ENCODE results near the gene LRMDA. TPM values are rescaled to one million over a fixed set of nuclear protein-coding genes. Genes with fewer than 3 reads are reported as not detected.
A peak's percentile ranks its signal among the peaks of the same experiment; 100 is the strongest.
"Not testable (repeated sequence)": the region's sequence is repeated elsewhere in the genome, so short reads cannot be mapped to it uniquely, and the experiment has no call there.

Gene LRMDA
- total and polyA plus RNA-seq, 3 experiments from 2014 or later, result not detected

GRCh38 chr10:75616874-75617478 lies 185.6 kb downstream of the LRMDA start:
- Mint-ChIP-seq H3K4me3 (no peak overlapping the region), H3K4me1 (no peaks in the 10 kb centered on the region), H3K27ac (no peak overlapping the region), H3K9me3 (peaks cover 0 to 3% (median 0%) of the 10 kb centered on the region in 5 donors), H3K27me3 (peaks cover 10% of the 10 kb centered on the region in 2 donors), H3K36me3 (no peaks in the 10 kb centered on the region)
- ChIA-PET CTCF (no interaction called here), POLR2A (no interaction called here)
- no peak overlapping the region for H3K4me3 ChIP-seq (ENCODE audit: low read length)
- H3K4me1 ChIP-seq (ENCODE audit: insufficient read depth, low read length), result no peaks in the 10 kb centered on the region
- DNase-seq, result no peak
- no peaks in the 10 kb centered on the region for H3K36me3 ChIP-seq (ENCODE audit: insufficient read depth, low read length)
- no peaks in the 10 kb centered on the region for H3K9me3 ChIP-seq (ENCODE audit: low read length)
- no peak overlapping the region for H3K27ac ChIP-seq (ENCODE audit: low read depth, low read length)
- no peaks in the 10 kb centered on the region for H3K27me3 ChIP-seq (ENCODE audit: insufficient read depth, low read length, poor library complexity, severe bottlenecking)

GRCh38 chr10:75617485-75618155 lies 186.2 kb downstream of the LRMDA start:
- H3K9me3 ChIP-seq (ENCODE audit: low read length), result no peaks in the 10 kb centered on the region
- peaks cover 0 to 3% (median 0%) of the 10 kb centered on the region in 5 donors for H3K9me3 Mint-ChIP-seq
- no peak overlapping the region for H3K4me3 ChIP-seq (ENCODE audit: low read length)
- no peaks in the 10 kb centered on the region for H3K36me3 ChIP-seq (ENCODE audit: insufficient read depth, low read length)
- H3K27ac Mint-ChIP-seq, result peak overlapping the region in 1 of 8 donors; percentile 91
- no peaks in the 10 kb centered on the region for H3K4me1 ChIP-seq (ENCODE audit: insufficient read depth, low read length)
- POLR2A ChIA-PET, result no interaction called here
- no peak overlapping the region for H3K4me3 Mint-ChIP-seq
- no peak overlapping the region for H3K27ac ChIP-seq (ENCODE audit: low read depth, low read length)
- no peaks in the 10 kb centered on the region for H3K4me1 Mint-ChIP-seq
- H3K36me3 Mint-ChIP-seq, result no peaks in the 10 kb centered on the region
- CTCF ChIA-PET, result no interaction called here
- peaks cover 10% of the 10 kb centered on the region in 2 donors for H3K27me3 Mint-ChIP-seq
- H3K27me3 ChIP-seq (ENCODE audit: insufficient read depth, low read length, poor library complexity, severe bottlenecking), result no peaks in the 10 kb centered on the region
- DNase-seq, result no peak

- Mint-ChIP-seq H3K36me3 (no peaks in the 10 kb centered on the region), H3K27ac (no peak overlapping the region), H3K27me3 (peaks cover 4 to 10% of the 10 kb centered on the region in 2 donors), H3K4me3 (no peak overlapping the region), H3K9me3 (peaks cover 0 to 3% (median 0%) of the 10 kb centered on the region in 5 donors), H3K4me1 (no peaks in the 10 kb centered on the region)
- Histone ChIP-seq H3K36me3 (ENCODE audit: insufficient read depth, low read length) (no peaks in the 10 kb centered on the region), H3K9me3 (ENCODE audit: low read length) (no peaks in the 10 kb centered on the region), H3K27ac (ENCODE audit: low read depth, low read length) (no peak overlapping the region), H3K4me3 (ENCODE audit: low read length) (no peak overlapping the region), H3K27me3 (ENCODE audit: insufficient read depth, low read length, poor library complexity, severe bottlenecking) (no peaks in the 10 kb centered on the region), H3K4me1 (ENCODE audit: insufficient read depth, low read length) (no peaks in the 10 kb centered on the region)
- ChIA-PET CTCF (no interaction called here), POLR2A (no interaction called here)
- DNase-seq, result no peak
Measured at GRCh38 chr10:75619635-75620034, 188.2 kb downstream of the LRMDA start.

- H3K9me3 Mint-ChIP-seq, result peaks cover 0 to 3% (median 0%) of the 10 kb centered on the region in 5 donors
- Histone ChIP-seq H3K36me3 (ENCODE audit: insufficient read depth, low read length) (no peaks in the 10 kb centered on the region), H3K9me3 (ENCODE audit: low read length) (no peaks in the 10 kb centered on the region), H3K27me3 (ENCODE audit: insufficient read depth, low read length, poor library complexity, severe bottlenecking) (no peaks in the 10 kb centered on the region), H3K4me1 (ENCODE audit: insufficient read depth, low read length) (no peaks in the 10 kb centered on the region), H3K4me3 (ENCODE audit: low read length) (no peak overlapping the region), H3K27ac (ENCODE audit: low read depth, low read length) (no peak overlapping the region)
- H3K4me3 Mint-ChIP-seq, result no peak overlapping the region
- ChIA-PET POLR2A (no interaction called here), CTCF (no interaction called here)
- H3K27me3 Mint-ChIP-seq, result peaks cover 3 to 11% of the 10 kb centered on the region in 2 donors
- H3K27ac Mint-ChIP-seq, result no peak overlapping the region
- no peak for DNase-seq
- no peaks in the 10 kb centered on the region for H3K4me1 Mint-ChIP-seq
- no peaks in the 10 kb centered on the region for H3K36me3 Mint-ChIP-seq
Measured at GRCh38 chr10:75620356-75620755, 188.9 kb downstream of the LRMDA start.

GRCh38 chr10:75621003-75621402 lies 189.6 kb downstream of the LRMDA start:
- H3K27ac ChIP-seq (ENCODE audit: low read depth, low read length); H3K4me3 Mint-ChIP-seq; DNase-seq; H3K36me3 Mint-ChIP-seq; H3K9me3 ChIP-seq (ENCODE audit: low read length); H3K27ac Mint-ChIP-seq; H3K36me3 ChIP-seq (ENCODE audit: insufficient read depth, low read length); H3K4me3 ChIP-seq (ENCODE audit: low read length); H3K9me3 Mint-ChIP-seq; POLR2A ChIA-PET; CTCF ChIA-PET; H3K4me1 ChIP-seq (ENCODE audit: insufficient read depth, low read length); H3K4me1 Mint-ChIP-seq; H3K27me3 ChIP-seq (ENCODE audit: insufficient read depth, low read length, poor library complexity, severe bottlenecking): not testable (repeated sequence)
- peaks cover 3 to 13% of the 10 kb centered on the region in 2 donors for H3K27me3 Mint-ChIP-seq

GRCh38 chr10:75622503-75622902 lies 191.1 kb downstream of the LRMDA start:
- Mint-ChIP-seq H3K9me3 (no peaks in the 10 kb centered on the region), H3K4me1 (no peaks in the 10 kb centered on the region), H3K4me3 (no peak overlapping the region), H3K27ac (no peak overlapping the region), H3K27me3 (peaks cover 3 to 11% of the 10 kb centered on the region in 2 donors), H3K36me3 (no peaks in the 10 kb centered on the region)
- DNase-seq, result no peak
- no peaks in the 10 kb centered on the region for H3K27me3 ChIP-seq (ENCODE audit: insufficient read depth, low read length, poor library complexity, severe bottlenecking)
- ChIA-PET CTCF (no interaction called here), POLR2A (no interaction called here)
- H3K9me3 ChIP-seq (ENCODE audit: low read length), result no peaks in the 10 kb centered on the region
- no peaks in the 10 kb centered on the region for H3K36me3 ChIP-seq (ENCODE audit: insufficient read depth, low read length)
- no peak overlapping the region for H3K4me3 ChIP-seq (ENCODE audit: low read length)
- no peaks in the 10 kb centered on the region for H3K4me1 ChIP-seq (ENCODE audit: insufficient read depth, low read length)
- no peak overlapping the region for H3K27ac ChIP-seq (ENCODE audit: low read depth, low read length)

- no peaks in the 10 kb centered on the region for H3K4me1 ChIP-seq (ENCODE audit: insufficient read depth, low read length)
- H3K27me3 ChIP-seq (ENCODE audit: insufficient read depth, low read length, poor library complexity, severe bottlenecking), result no peaks in the 10 kb centered on the region
- no peaks in the 10 kb centered on the region for H3K9me3 ChIP-seq (ENCODE audit: low read length)
- no peak overlapping the region for H3K27ac ChIP-seq (ENCODE audit: low read depth, low read length)
- Mint-ChIP-seq H3K9me3 (no peaks in the 10 kb centered on the region), H3K27me3 (peaks cover 3 to 10% of the 10 kb centered on the region in 2 donors), H3K4me3 (no peak overlapping the region), H3K27ac (no peak overlapping the region), H3K4me1 (no peaks in the 10 kb centered on the region), H3K36me3 (no peaks in the 10 kb centered on the region)
- H3K36me3 ChIP-seq (ENCODE audit: insufficient read depth, low read length), result no peaks in the 10 kb centered on the region
- POLR2A ChIA-PET, result no interaction called here
- DNase-seq, result no peak
- CTCF ChIA-PET, result no interaction called here
- H3K4me3 ChIP-seq (ENCODE audit: low read length), result no peak overlapping the region
Measured at GRCh38 chr10:75623310-75624093, 192.1 kb downstream of the LRMDA start.

- no peaks in the 10 kb centered on the region for H3K36me3 Mint-ChIP-seq
- peaks cover 3 to 10% of the 10 kb centered on the region in 2 donors for H3K27me3 Mint-ChIP-seq
- H3K4me1 Mint-ChIP-seq, result no peaks in the 10 kb centered on the region
- H3K27ac Mint-ChIP-seq, result no peak overlapping the region
- CTCF ChIA-PET, result no interaction called here
- H3K27me3 ChIP-seq (ENCODE audit: insufficient read depth, low read length, poor library complexity, severe bottlenecking), result no peaks in the 10 kb centered on the region
- DNase-seq, result no peak
- no peaks in the 10 kb centered on the region for H3K36me3 ChIP-seq (ENCODE audit: insufficient read depth, low read length)
- H3K27ac ChIP-seq (ENCODE audit: low read depth, low read length), result no peak overlapping the region
- H3K4me3 Mint-ChIP-seq, result no peak overlapping the region
- no peaks in the 10 kb centered on the region for H3K9me3 ChIP-seq (ENCODE audit: low read length)
- no peaks in the 10 kb centered on the region for H3K4me1 ChIP-seq (ENCODE audit: insufficient read depth, low read length)
- POLR2A ChIA-PET, result no interaction called here
- H3K4me3 ChIP-seq (ENCODE audit: low read length), result no peak overlapping the region
- H3K9me3 Mint-ChIP-seq, result no peaks in the 10 kb centered on the region
Measured at GRCh38 chr10:75624638-75625037, 193.2 kb downstream of the LRMDA start.

Data from CD8-positive, alpha-beta memory T cell (primary cell).